AG08396 (cell line): ENCODE measurements around the gene EMC9.
A peak's percentile ranks its signal among the peaks of the same experiment; 100 is the strongest.
"Not testable (repeated sequence)": the region's sequence is repeated elsewhere in the genome, so short reads cannot be mapped to it uniquely, and the experiment has no call there.

Experiments used
- DNase-seq: peaks from one replicate; pipeline ENCODE4 v3.0.0; 2012; ENCODE audit warnings: low spot score, mixed read lengths

EMC9 gene

DNA sequence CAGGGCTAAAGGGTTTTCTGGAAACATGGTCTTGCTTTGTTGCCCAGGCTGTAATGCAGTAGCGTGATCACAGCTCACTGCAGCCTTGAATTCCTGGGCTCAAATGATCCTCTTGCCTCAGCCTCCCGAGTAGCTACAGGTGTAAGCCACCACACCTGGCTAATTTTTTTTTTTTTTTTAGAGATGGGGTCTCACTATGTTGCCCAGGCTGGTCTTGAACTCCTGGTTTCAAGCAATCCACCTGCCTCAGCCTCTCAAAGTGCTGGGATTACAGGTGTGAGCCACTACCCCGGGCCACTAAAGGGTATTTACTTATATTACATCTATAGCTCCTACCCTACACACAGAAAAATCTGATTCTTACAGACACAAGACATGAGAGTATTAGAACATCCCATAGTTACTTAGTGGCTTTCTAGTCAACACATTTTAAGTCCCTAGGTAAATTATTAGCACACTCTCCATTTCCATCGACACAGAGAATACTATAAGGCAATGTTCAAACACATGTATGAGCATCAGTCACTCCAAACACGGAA is 33.0 kb downstream of the EMC9 start:
- DNase-seq: no peak

DNA sequence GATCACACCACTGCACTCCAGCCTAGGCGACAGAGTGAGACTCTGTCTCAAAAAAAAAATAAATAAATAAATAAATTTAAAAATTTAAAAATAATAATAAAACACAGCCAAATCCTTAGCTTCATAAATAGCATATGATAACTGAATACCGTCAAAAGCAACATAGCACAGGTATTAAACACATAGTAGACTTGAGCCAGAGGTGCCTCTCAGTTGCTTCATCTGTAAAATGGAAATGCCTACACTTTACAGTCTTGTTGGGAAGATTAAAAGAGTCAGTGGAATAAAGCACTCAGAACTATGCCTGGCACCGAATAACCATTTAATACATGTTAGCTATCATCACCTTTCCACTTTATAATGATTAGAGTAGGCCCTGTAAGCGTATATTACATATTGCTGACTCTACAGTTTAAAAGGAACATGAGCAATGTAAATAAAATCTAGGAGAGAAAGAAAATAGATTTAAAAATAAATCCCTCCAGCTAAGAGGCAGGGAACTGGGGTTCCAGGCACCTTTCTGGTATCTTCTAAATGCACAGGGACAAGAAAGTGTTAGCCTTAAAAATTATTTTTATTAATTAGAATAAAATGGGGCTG is 34.6 kb downstream of the EMC9 start:
- DNase-seq: no peak

DNA sequence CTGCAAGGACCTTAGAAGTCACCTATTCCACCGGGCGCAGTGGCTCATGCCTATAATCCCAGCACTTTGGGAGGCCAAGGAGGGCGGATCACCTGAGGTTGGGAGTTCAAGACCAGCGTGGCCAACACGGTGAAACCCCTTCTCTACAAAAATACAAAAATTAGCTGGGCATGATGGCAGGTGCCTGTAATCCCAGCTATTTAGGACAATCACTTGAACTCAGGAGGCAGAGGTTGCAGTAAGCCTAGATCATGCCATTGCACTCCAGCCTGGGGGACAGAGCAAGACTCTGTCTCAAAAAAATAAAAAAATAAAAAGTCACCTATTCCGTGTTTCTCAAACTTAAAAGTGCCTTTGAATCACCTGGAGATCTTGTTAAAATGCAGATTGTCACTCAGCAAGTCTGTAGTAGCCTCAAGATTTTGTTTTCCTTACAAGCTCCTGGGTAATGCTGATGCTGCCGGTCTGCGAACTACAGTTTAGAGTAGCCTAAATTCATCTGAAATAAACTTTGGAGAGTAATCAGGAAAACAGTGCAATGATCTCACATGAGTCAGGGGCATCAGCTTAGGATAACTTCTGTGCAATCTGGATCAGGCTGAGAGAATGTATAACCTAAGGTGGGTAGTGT is 35.7 kb downstream of the EMC9 start:
- not testable (repeated sequence) for DNase-seq

DNA sequence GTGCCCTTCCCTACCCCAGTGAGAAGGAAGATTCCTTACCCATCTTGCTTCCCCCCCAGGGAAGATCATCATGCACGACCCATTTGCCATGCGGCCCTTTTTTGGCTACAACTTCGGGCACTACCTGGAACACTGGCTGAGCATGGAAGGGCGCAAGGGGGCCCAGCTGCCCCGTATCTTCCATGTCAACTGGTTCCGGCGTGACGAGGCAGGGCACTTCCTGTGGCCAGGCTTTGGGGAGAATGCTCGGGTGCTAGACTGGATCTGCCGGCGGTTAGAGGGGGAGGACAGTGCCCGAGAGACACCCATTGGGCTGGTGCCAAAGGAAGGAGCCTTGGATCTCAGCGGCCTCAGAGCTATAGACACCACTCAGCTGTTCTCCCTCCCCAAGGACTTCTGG is 37.9 kb downstream of the EMC9 start:
- DNase-seq: no peak

DNA sequence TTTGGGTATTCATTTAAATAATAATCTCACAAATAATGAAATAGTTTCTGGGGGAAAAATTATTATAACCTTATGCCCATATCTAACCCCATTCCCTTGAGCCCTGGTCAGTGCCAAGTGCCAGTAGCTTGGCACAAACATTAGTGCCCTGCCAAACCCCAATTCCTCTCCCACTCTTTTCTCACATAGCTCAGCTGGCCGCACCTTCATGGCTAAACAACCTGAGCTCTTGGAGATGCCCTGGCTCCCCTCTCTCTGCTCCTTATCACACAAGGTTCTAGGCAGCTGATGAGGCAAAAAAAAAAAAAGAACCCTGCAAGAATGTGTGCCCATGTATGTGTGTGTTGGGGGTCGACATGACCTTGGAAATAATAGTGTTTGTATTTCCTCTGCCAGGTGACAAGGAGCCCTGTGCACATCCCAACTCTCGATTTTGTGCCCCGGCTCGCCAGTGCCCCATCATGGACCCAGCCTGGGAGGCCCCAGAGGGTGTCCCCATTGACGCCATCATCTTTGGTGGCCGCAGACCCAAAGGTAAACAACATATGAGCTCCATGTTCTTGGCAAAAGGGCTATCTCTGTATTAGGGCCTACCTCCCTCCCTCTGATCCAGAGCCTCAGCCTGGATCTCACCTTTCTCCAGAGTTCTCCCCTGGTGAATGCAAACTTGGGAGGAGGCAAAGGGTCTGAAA is 38.9 kb downstream of the EMC9 start:
- DNase-seq: no peak

DNA sequence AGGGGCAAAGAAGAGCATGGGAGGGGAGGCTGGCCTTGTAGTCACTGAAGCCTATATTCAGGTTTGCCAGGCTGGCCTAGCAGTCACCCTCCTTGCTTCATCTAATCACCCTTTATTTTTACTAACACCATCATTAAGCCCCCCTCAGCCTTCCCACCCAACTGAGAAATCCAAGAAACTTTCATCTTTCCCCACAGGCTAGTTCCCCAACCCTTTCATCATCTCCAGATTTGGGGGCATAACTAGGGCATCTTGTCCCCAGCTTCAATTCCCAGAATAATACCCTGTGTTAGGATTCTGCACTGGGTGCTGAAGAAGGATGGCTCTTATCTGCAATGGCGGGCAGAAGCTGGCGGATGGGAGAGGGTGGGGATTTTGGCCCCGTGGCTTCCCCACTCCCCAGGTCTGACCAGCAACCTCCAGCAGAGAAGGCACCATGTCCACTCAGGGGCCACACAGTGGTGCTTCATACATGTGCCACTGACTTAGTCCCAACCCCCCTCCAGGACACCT is 40.4 kb downstream of the EMC9 start:
- DNase-seq: no peak

DNA sequence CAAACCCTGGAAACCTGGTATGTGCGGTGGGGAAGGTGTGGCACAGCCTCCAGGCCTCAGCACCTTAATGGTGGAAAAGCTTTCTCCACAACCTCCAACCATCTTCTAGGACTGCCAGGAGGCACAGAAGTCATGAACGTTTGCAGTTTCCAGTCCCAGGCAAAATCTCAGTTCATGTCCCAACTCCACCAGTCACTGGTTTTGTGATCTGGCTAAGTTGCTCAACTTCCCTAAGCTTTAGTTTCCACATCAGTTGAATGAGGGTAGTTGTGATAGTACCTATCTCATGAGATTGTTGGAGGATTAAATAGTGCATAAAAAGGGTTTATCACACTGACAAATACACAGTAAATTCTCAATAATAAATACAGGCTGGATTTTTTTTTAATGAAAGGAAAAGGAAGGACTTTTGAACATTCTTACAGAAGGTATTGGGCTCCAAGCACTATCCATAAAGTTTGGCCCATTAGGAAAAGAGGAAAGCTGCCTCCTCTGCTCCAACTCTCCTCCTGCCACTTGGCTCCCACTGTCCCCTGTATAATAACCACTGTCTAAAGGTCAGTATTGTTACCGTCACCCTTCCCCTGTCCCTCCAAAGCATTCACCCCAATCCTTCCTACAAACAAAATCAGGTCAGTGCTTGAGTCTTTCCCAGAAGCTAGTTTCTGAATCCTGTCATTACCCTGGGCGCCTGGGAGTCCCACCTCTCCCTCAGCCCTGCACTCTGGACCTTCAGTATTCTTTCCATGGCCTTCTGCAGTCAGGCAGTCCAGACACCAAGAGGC is 41.0 kb downstream of the EMC9 start:
- DNase-seq: no peak

DNA sequence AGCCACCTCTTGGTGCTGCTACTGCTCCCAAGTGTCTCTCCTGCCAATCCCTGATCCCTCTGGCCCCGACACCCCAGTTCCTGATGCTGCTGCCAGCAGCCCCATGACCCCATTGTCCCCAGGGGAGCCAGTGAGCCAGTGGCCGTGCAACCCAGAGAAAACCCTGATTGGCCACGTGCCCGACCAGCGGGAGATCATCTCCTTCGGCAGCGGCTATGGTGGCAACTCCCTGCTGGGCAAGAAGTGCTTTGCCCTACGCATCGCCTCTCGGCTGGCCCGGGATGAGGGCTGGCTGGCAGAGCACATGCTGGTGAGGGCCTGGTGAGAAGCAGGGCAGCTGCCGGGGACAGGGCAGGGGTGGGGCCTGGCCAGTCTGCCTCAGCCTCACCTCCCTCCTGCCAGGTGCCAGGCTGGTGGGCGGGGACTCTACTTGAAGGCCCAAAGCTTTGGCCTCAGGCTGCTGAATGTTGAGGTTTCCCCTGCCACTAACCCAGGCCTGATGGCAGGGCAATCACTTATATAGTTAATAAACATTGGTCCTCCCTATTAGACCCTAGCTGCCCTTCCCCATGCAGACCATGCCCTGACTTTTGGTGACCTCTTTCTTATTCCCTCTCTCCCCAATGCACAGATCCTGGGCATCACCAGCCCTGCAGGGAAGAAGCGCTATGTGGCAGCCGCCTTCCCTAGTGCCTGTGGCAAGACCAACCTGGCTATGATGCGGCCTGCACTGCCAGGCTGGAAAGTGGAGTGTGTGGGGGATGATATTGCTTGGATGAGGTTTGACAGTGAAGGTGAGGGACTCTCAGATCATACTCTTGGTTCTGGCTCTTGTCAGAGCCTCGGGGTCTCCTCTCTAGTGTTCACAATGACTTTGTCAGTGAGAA is 42.2 kb downstream of the EMC9 start:
- DNase-seq: no peak

DNA sequence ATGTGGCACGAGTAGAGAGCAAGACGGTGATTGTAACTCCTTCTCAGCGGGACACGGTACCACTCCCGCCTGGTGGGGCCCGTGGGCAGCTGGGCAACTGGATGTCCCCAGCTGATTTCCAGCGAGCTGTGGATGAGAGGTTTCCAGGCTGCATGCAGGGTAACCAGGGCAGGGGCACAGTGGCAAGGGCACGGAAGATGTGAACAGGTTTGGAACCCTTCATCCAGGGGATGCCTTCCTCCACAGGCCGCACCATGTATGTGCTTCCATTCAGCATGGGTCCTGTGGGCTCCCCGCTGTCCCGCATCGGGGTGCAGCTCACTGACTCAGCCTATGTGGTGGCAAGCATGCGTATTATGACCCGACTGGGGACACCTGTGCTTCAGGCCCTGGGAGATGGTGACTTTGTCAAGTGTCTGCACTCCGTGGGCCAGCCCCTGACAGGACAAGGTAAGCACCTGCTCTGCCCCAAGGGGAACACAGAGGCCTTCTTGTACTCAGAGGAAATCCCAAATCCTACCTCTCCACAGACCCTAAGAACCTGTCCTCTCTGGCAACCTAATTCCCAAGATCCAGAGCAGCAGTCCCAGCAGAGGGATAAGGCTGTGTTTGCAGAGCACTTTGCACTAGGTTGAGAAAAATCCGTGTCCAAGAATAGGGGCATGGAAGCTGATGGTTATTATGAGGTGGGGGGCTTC is 43.0 kb downstream of the EMC9 start:
- no peak for DNase-seq

DNA sequence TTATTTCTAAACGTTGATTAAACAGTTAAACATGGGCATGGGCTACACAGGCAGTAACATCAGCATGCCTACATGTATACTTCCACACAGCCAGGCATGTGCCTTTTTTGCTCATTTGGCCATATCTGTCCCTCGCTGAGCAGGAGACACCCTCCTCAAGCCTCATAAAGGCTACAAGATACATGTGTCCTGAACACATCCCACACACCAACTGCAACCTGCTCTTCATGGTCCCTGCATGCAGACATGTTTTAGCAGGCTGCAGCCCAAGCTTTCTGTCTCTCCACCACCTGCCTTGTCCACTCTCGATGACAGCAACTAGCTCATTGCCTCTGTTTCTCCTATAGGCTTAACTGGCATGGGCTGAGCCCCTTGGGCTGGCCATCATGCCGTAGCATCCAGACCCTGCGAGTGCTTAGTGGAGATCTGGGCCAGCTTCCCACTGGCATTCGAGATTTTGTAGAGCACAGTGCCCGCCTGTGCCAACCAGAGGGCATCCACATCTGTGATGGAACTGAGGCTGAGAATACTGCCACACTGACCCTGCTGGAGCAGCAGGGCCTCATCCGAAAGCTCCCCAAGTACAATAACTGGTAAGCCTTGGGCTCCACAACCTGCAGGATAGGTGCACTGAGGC is 44.7 kb downstream of the EMC9 start:
- DNase-seq: no peak

DNA sequence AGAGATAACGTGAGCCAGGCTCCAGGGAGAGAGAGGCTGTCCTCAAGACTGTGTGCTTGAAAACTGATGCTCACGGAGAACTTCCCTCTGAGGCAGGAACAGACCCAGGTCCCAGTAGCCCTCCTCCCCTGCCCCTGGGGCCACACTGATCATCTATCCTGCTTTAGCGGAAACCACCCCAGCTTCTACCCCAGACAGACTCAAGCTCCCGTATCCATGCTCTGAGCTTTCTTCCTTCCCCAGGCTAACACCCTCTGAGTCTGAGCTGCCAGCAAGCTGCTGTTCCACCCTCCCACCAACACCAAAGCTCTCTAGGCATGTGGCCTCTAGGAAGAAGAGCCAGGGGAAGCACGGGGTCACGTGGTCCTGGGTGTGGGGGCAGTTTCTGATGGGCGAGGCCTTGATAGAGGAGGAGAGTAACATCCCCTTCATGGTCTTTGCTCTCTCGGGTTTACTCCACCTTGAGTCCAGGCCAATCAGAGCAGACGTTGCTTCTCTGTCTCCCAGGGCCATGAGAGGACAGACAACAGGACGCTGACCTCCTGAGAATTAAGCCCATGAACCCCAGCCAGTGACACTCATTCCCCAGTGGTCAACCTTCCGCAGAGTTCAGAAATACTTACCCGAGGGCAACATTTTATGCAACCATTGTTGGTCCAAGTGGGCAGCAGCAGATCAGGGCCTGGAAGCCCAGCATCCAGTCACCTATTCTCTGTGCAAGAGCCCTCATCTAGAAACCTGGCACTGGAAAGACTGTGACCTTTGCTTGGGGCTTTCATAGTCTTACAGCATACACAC is 45.9 kb downstream of the EMC9 start:
- DNase-seq: peak; percentile 67

DNA sequence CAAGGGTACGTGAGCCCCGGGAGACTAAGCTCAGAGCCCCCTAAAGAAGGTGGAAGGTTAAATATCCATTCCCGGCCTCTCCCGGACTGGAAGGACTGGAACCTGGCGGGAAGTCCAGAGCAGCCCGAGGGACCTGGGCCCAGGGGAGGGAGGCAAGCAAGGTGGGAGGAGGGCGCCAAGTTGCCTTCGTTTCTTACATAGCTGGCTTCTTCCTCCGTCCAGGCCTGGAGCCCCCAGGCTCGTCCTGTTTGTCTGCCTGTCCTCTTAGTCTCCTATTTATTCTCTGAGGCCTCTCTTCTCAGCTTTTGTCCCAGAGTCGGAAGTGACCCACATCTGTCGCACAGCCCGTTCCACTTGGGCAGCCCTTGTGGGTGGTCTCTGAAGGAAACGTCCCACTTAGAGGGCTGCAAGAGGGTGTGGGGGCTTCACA is 46.5 kb downstream of the EMC9 start:
- DNase-seq: no peak

DNA sequence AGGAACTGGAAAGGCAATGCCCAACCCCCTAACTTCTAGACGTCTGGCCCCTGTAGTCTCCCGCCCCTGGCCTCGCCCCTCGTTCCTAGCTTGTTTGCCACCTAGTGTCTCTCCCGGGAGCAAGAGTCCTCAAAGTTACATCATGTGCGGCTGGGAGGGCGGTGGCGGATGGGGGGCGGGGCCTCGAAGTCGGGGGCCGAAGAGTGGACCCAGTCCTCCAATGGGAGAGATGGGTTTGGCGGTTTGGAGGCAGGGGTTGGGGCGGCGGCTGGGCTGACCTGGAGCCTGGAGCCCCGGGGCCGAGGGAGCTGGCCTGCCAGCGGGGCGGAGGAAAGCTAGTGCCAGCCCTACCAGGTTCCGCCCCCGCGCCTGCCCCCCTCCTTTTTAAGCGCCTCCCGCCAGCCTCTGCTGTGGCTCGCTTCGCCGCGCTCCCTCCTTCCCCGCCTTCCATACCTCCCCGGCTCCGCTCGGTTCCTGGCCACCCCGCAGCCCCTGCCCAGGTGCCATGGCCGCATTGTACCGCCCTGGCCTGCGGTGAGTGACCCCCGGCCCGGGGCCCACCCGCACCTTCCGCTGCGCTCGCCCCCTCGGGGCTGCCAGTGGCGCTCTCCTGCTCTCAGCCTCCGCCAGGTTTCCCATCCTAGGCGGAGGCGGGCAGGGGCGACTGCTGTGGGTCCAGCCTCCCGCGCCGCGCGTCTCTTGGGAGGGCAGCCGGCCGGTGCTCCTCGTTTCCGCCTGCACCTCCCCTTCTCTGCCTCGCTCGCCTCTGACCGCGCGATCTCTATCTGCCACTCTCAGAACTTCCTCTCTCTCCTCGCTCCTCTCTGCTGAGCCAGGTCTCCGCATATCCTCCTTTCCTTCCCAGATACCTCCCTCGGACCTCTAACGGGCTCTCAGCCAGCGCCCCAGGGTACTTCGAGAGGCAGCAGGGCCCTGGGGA is 47.2 kb downstream of the EMC9 start, which contains the start of gene PCK2:
Gene PCK2, plus strand, starts transcription at position 411 of the 940 bp plus-strand sequence. Its CDS starts 95 bp downstream, at position 506.
- DNase-seq: peak; percentile 98

DNA sequence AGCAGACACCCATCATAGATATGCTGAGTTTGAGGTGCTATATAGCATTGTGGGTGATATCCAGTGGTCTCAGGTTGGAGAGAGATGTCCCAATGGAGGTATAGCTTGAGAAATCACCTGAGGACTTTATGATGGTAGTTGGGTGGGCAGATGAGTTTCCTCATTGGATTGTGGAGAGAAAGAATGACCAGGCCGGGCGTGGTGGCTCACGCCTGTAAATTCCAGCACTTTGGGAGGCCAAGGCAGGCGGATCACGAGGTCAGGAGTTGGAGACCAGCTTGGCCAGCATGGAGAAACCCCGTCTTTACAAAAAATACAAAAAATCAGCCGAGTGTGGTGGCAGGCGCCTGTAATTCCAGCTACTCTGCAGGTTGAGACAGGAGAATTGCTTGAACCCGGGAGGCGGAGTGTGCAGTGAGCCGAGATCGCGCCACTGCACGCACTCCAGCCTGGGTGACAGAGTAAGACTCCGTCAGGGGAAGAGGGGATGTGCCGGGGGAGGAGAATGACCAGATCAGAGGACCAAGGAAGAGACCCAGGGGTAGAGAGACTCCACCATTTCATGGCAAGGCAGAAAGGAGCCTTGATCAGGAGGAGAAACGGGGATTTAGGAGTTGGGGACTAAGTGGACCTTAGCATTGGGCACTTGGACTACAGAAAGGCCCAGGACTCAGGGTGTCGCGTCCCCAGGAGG is 48.0 kb downstream of the EMC9 start:
- DNase-seq: no peak

DNA sequence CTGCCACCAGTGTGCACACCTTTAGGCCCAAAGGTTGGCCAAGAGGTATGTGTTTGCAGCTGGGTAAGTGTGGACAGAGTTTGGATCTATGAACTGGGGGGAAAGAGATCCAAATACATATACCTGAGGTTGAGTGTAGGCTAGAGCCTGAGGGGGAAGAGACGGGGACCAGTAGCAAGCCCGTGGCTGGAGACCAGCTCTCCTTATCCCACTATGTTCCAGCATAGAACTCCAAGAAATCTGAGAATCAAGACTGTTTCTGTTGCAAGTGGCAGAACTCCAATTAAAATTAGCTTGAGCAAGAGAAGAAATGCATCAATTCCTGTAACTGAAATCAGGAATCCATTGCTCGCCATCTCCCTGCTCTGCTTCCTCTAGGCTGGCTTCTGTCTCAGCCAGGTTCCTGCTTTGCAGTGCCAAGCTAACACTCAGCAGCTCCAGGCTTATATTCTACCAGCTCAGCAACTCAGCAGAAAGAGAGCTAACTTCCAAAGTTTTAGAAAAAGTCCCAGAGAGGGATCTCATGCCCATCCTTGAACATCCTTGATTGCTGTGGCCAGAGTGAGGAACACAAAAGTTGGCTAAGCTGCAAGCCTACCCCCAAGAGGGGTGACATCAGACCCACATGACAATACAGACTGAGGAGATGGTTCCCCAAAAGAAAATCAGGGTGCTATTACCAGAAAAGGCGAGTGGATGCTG is 48.7 kb downstream of the EMC9 start:
- no peak for DNase-seq

DNA sequence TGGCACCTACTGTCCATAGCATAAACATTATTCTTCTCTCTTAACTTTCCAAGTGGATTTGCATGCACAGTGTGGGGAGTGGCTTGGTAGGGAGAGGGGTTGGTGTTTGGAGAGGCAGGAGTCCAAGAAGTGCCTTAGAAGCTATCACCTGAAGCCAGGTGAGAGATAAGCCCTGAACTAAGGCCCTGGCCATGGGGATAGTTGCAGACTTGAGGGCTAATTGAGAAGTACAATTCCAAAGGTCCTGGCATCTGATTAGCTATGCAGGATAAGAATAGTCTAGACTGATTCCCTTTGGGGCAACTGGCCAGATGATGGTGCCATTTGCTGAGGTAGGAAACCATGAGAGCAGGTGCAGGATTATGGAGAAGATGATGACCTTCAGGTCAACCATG is 49.3 kb downstream of the EMC9 start:
- no peak for DNase-seq

DNA sequence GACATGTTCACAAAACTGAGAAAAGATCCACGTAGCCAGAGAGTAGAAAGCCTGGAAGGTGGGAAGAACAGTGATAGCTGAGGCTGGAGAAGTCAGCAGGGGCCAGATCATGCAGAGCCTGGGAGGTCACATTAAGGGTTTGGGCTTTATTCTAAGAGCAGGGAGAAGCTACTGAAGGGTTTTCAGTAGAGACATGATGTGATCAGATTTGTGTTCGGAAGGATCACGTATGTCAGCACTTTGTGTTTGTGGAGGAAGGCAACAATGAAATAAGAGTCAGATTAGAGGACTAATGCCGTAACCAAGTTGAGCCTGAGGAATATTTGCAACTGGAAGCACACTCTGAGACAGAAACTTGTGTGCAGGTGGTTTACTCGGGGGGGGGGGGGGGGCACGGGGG is 51.5 kb downstream of the EMC9 start:
- DNase-seq: no peak
